ENCODE data around the gene YAF2.

Gene YAF2, protein sequence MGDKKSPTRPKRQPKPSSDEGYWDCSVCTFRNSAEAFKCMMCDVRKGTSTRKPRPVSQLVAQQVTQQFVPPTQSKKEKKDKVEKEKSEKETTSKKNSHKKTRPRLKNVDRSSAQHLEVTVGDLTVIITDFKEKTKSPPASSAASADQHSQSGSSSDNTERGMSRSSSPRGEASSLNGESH

DNA sequence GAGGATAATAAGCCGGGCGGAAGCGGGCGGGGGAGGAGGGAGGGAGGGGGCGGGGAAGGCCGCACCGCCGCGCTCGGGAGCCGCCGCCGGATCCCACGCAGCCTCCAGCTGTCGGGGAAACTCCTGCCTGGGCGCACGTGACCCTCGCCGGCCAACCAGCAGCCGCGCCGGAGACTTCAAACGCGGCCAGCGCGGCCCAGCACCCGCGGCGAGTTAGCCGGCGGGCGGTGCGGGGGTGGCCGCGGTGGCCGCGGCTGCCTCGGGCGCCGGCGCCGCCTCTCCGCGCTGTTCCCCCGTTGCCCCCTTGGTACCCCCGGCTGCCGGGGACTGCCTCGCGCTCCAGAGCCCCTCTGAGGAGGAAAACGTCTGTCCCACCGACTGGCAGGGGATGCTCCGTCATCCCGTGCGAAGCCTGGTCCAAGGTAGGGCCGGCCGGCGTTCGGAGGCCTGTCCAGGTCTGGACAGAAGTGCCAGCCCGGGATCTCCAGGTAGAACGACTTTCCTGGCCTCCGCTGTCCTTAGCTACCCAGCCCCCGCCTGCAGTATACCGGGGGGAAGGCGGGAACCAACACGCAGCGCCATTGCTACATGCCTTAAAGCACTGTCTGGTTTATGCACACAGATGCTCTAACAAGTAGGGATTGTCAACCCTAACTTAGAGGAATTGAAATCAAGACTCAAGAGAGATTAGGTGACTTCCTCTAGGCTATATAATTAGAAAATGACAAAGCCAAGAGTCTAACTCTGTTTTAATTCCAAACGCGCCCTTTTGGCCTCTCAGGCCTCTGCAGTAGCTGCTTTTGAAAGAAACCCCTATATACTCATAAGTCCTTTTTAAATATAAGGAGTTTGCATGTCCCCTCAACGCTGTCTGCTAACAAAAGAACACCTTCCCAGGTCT, at the start of gene YAF2:
Gene YAF2 (minus strand): TSS at position 9 of the 901 bp plus-strand sequence. CDS start 68 bp downstream, outside the sequence.
- no peak for TF ChIP-seq CTCF (IDR thresholded peaks at IDR 0.05)
- Mint-ChIP-seq H3K4me1 (peaks cover 32% of the 10 kb centered on the region), H3K27ac (peak within 1 kb of the TSS; percentile 92), H3K36me3 (ENCODE audit: low read depth) (peaks cover 24% of the 10 kb centered on the region), H3K27me3 (ENCODE audit: low read depth, poor library complexity) (peaks cover 8% of the 10 kb centered on the region), H3K9me3 (peaks cover 4% of the 10 kb centered on the region), H3K4me3 (peak within 1 kb of the TSS; percentile 93)
- peak; percentile 88 for DNase-seq

DNA sequence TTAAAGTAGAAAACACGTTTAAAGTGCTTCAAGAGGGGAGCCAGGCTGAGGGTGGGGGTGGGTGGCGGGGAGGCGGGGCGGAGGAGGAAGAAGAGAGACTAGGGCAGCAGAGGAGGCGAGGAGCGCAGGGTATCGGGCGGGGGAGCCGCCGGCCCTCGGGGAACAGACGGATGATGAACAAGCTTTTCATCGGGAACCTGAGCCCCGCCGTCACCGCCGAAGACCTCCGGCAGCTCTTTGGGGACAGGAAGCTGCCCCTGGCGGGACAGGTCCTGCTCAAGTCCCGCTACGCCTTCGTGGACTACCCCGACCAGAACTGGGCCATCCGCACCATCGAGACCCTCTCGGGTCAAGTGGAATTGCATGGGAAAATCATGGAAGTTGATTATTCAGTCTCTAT, 48.7 kb upstream of the YAF2 start:
- Mint-ChIP-seq H3K4me1 (peaks cover 20% of the 10 kb centered on the region), H3K36me3 (ENCODE audit: low read depth) (no peaks in the 10 kb centered on the region), H3K27me3 (ENCODE audit: low read depth, poor library complexity) (peaks cover 6% of the 10 kb centered on the region), H3K27ac (no peak overlapping the region), H3K4me3 (no peak overlapping the region), H3K9me3 (no peaks in the 10 kb centered on the region)
- DNase-seq = no peak
- no peak for TF ChIP-seq CTCF (IDR thresholded peaks at IDR 0.05)

DNA sequence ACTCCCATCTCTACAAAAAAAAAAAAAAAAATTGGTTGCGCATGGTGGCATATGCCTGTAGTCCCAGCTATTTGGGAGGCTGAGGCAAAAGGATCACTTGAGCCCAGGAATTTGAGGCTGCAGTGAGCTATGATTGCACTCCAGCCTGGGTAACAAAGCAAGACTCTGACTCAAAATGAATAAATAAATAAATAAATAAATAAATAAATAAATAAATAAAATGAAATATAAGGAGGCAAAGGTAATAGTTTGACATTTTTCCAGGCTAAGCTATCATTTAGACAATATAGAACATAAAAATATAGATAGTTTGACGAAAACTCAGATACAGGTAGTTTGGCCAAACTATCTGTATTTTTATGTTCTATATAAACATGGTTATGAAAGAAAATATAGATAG, 47.4 kb upstream of the YAF2 start:
- Mint-ChIP-seq H3K27me3 (ENCODE audit: low read depth, poor library complexity) (peaks cover 9% of the 10 kb centered on the region), H3K4me3 (no peak overlapping the region), H3K9me3 (no peaks in the 10 kb centered on the region), H3K36me3 (ENCODE audit: low read depth) (no peaks in the 10 kb centered on the region), H3K4me1 (peaks cover 23% of the 10 kb centered on the region), H3K27ac (no peak overlapping the region)
- TF ChIP-seq CTCF (IDR thresholded peaks at IDR 0.05) = no peak
- no peak for DNase-seq

- H3K27me3 Mint-ChIP-seq (ENCODE audit: low read depth, poor library complexity) = peaks cover 9% of the 10 kb centered on the region
- TF ChIP-seq CTCF (IDR thresholded peaks at IDR 0.05) = no peak
- no peak for DNase-seq
Measured at GRCh38 chr12:42284876-42285275, 46.8 kb upstream of the YAF2 start.

DNA sequence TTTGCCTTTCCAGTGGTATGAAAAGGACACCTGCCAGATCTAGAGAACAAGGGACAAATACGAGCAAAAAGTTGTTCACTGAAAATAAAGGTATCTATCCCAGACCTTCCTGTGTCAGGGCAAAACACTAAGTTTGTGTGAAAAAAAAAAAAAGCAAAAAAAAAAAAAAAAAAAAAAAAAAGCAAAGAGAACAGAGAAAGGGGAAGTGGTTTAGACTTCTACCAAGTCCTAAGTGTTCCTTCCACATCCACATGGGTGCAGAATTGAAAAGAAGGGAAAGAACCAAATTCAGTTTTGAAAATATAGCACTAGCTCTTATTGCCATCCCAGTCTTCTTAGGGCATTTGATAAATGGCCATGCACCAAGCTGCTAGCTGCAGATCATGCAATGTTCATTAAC, 46.1 kb upstream of the YAF2 start:
- Mint-ChIP-seq H3K27ac (no peak overlapping the region), H3K9me3 (no peaks in the 10 kb centered on the region), H3K4me3 (no peak overlapping the region), H3K36me3 (ENCODE audit: low read depth) (no peaks in the 10 kb centered on the region), H3K27me3 (ENCODE audit: low read depth, poor library complexity) (peaks cover 6% of the 10 kb centered on the region), H3K4me1 (peaks cover 23% of the 10 kb centered on the region)
- no peak for TF ChIP-seq CTCF (IDR thresholded peaks at IDR 0.05)
- DNase-seq = no peak

More at GRCh38 chr12:42284876-42285275, 46.8 kb upstream of the YAF2 start:
- Mint-ChIP-seq H3K36me3 (ENCODE audit: low read depth) (no peaks in the 10 kb centered on the region), H3K4me1 (peaks cover 23% of the 10 kb centered on the region), H3K4me3 (no peak overlapping the region), H3K27ac (no peak overlapping the region), H3K9me3 (no peaks in the 10 kb centered on the region)
